Activated B cell treated with CpG ODN at 0.5 μM for 24 hours (primary cell): ENCODE results near the gene GIT1. TPM values are rescaled to one million over a fixed set of nuclear protein-coding genes. Genes with fewer than 3 reads are reported as not detected.

ENCODE experiments used
- ATAC-seq: fragments of 200-7000 bp; cut with Tn5 transposase; one replicate; pipeline ENCODE4 v1.10.0; 2021; ENCODE audit warnings: low read depth, mild to moderate bottlenecking, moderate library complexity
- CTCF ChIA-PET: fragments of 350-600 bp; sonication (Branson Sonifier 250); formaldehyde crosslinking; loops from one replicate; lab custom pipeline; 2021; ENCODE audit warnings: antibody characterized with exemption; lab: Charles Lee
- POLR2A ChIA-PET: fragments of 350-600 bp; sonication (Branson Sonifier 250); formaldehyde crosslinking; loops from one replicate; lab custom pipeline; 2021; ENCODE audit warnings: antibody characterized with exemption; lab: Charles Lee
- DNase-seq: peaks from one replicate; pipeline ENCODE4 v3.0.0; 2022
- H3K27ac Mint-ChIP-seq: one replicate; pipeline ENCODE4 v1.8.0; 2020; ENCODE audit warnings: mixed read lengths
- H3K27me3 Mint-ChIP-seq: one replicate; pipeline ENCODE4 v1.8.0; 2021; ENCODE audit warnings: mixed read lengths
- H3K36me3 Mint-ChIP-seq: one replicate; pipeline ENCODE4 v1.8.0; 2021; ENCODE audit warnings: low read depth, mixed read lengths
- H3K4me1 Mint-ChIP-seq: one replicate; pipeline ENCODE4 v1.8.0; 2021; ENCODE audit warnings: mixed read lengths
- H3K4me3 Mint-ChIP-seq: one replicate; pipeline ENCODE4 v1.8.0; 2020; ENCODE audit warnings: mild to moderate bottlenecking, mixed read lengths
- H3K9me3 Mint-ChIP-seq: one replicate; pipeline ENCODE4 v1.8.0; 2020; ENCODE audit warnings: mixed read lengths
- CTCF ChIP-seq: fragments of 200-600 bp; IDR thresholded peaks from one replicate; pipeline ENCODE4 v1.8.0; 2022; ENCODE audit warnings: antibody characterized with exemption, mild to moderate bottlenecking
- intact Hi-C: fragments of 100-400 bp; cut with micrococcal nuclease; formaldehyde crosslinking; loops from one replicate; pipeline ENCODE4 v1.15.1; 2024
- total RNA-seq: library from RNA; stranded (reverse); gene quantifications from 2 replicates; pipeline ENCODE4 v1.2.3, GENCODE V29; 2022

Gene GIT1
- total RNA-seq, 1 donor from 2014 or later, result 45.3 TPM

DNA sequence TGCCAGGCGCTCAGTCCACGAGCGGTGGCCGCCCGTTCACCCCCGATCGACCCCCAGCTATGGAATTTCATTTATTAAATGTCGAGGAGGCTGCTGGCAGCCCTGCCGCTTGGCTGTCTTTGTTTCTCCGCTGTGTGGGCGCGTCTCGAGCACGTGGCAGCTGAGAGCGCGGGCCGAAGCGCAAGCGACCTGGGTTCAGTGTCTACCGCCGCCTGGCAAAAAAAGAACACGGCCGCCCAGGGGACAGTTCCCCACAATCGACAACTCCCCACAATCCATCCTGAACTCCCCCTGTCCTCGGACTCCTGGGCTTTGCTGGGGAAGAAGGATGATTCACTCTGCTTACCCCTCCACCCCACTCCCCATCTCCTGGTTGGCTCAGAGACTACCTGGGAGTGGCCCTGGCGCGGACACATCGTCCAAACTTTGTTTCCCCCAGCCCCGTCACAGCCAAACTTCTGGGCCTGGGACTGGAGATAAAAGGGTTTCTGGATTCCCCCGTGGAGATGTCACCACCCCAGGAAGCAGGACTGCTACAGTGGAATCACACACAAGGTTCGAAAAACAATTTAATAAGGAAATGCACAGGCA is 1.8 kb upstream of the GIT1 start:
- peaks cover 3% of the 10 kb centered on the region for H3K36me3 Mint-ChIP-seq
- peak overlapping the region; percentile 83 for H3K4me3 Mint-ChIP-seq
- no peak for TF ChIP-seq CTCF
- POLR2A ChIA-PET, result interaction anchor here (0.7 to 3.4 kb wide), 10 partner anchors 11 to 26 kb away, joined by 3 to 32 read pairs (median 5); partner anchors contain the start of gene TP53I13
- no peaks in the 10 kb centered on the region for H3K27me3 Mint-ChIP-seq
- CTCF ChIA-PET, result interaction anchor here (0.6 to 4.3 kb wide), 14 partner anchors 13 to 340 kb away, joined by 3 to 70 read pairs (median 9); partner anchors contain the start of gene SSH2
- DNase-seq, result no peak
- H3K9me3 Mint-ChIP-seq, result no peaks in the 10 kb centered on the region
- peaks cover 59% of the 10 kb centered on the region for H3K4me1 Mint-ChIP-seq
- intact Hi-C loops, result loop anchor here (1.0 to 10.0 kb wide), 4 partner anchors 11 to 636 kb away; partner anchors contain the start of gene PHF12
- H3K27ac Mint-ChIP-seq, result peak overlapping the region; percentile 78
- no peak for ATAC-seq

GRCh38 chr17:29590411-29591145 is 1.1 kb upstream of the GIT1 start:
- intact Hi-C loops, result loop anchor here (1.0 to 10.0 kb wide), 4 partner anchors 10 to 636 kb away; partner anchors contain the start of gene PHF12

DNA sequence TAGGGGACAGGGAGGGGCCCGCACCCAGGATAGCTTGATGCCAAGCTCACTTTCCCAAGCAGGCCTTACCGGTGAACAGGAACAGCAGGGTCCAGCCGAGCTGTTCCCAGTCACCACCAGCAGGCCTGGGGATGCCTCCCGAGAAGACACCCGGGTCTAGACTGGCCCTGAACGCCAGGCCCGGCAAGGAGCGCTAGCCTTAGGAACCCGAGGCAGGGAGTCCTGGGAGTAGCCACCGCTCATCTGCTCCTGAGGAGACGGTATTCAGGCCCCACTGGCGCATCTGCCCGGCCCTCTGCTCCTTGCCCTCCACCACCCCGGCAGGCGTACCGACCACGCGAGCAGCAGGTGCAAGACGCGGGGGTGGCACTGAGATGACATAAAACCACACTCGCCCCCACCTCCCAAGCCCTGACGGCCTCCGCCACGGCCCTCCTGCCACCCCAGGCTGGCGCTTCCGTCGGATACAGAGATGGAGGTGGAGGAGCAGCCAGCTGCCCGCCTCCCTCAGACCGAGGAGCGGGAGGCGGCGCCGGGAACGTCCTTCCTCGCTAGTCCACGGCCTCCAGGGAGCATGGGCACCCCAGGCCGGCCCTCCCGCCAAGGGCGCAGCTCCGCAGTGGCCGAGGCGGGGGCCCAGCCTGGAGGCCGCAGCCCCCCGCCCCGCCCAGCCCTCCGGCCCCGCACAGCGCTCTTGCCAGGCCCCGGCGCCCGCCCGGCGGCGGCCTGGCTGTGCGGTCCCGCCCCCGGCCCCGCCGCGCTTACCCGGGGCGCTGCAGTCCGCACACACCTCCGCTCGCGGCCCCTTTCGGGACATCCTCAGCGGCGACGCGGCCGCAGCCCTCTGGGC is 661 bp downstream of the GIT1 start:
- ChIA-PET POLR2A (interaction anchor here (0.9 to 1.1 kb wide), 3 partner anchors 9 to 172 kb away, joined by 3 to 5 read pairs (median 4); no protein-coding TSS in a partner anchor), CTCF (interaction anchor here (1.5 to 1.8 kb wide), 3 partner anchors 25 to 51 kb away, joined by 3 to 10 read pairs (median 4); no protein-coding TSS in a partner anchor)
- peak overlapping the region; percentile 87 for H3K4me3 Mint-ChIP-seq
- intact Hi-C loops, result loop anchor here (1.0 to 5.0 kb wide), 4 partner anchors 20 to 1234 kb away; partner anchors contain the start of genes CRLF3, SSH2 and TP53I13
- H3K9me3 Mint-ChIP-seq, result no peaks in the 10 kb centered on the region
- TF ChIP-seq CTCF, result no peak
- H3K27me3 Mint-ChIP-seq, result no peaks in the 10 kb centered on the region
- H3K36me3 Mint-ChIP-seq, result peaks cover 3% of the 10 kb centered on the region
- peaks cover 77% of the 10 kb centered on the region for H3K4me1 Mint-ChIP-seq
- ATAC-seq (peak; percentile 4), DNase-seq (no peak)
- H3K27ac Mint-ChIP-seq, result peak overlapping the region; percentile 83

More at GRCh38 chr17:29590411-29591145, 1.1 kb upstream of the GIT1 start:
- Mint-ChIP-seq H3K4me3 (peak overlapping the region; percentile 83), H3K9me3 (no peaks in the 10 kb centered on the region), H3K27ac (peak overlapping the region; percentile 78), H3K27me3 (no peaks in the 10 kb centered on the region), H3K4me1 (peaks cover 65% of the 10 kb centered on the region), H3K36me3 (peaks cover 3% of the 10 kb centered on the region)
- no peak for DNase-seq
- POLR2A ChIA-PET, result interaction anchor here (0.7 to 3.4 kb wide), 8 partner anchors 10 to 27 kb away, joined by 3 to 32 read pairs (median 5); partner anchors contain the start of gene TP53I13
- ATAC-seq, result no peak
- no peak for TF ChIP-seq CTCF
- CTCF ChIA-PET, result interaction anchor here (0.6 to 4.3 kb wide), 11 partner anchors 12 to 340 kb away, joined by 3 to 70 read pairs (median 10); partner anchors contain the start of gene SSH2

DNA sequence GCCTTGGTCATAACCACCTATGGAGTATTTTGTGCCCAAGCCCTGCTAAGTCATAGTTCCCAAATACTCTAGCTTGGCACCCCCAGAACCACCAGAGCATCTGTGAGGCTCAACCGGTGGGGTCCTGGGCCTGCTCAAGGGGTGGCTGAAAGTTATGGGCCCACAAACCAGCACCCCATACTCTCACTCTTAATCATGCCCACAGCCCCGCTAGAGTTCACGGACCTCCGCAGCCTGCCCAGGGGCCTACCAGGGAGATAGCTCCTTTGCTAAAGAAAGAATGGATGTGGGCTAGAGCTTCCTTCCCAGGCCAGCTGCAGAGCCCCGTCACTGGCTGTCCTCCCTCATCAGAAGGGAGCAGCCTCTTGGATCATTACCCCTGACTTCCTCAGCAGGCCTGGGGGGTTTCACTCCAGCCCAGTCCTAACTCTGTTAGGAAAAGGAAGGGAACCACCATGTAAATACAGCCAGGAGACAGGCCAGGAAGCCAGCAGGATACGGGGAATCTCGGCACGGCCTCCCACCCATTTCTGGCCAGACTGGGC is 1.4 kb downstream of the GIT1 start:
- H3K27me3 Mint-ChIP-seq, result no peaks in the 10 kb centered on the region
- POLR2A ChIA-PET, result interaction anchor here (0.9 to 1.1 kb wide), 4 partner anchors 9 to 173 kb away, joined by 3 to 5 read pairs (median 4); no protein-coding TSS in a partner anchor
- DNase-seq (no peak), ATAC-seq (no peak)
- intact Hi-C loops, result loop anchor here (2.0 to 5.0 kb wide), 3 partner anchors 173 to 1234 kb away; partner anchors contain the start of genes CRLF3 and SSH2
- peaks cover 3% of the 10 kb centered on the region for H3K36me3 Mint-ChIP-seq
- peak overlapping the region; percentile 87 for H3K4me3 Mint-ChIP-seq
- CTCF ChIA-PET, result interaction anchor here (1.5 to 1.8 kb wide), 3 partner anchors 25 to 51 kb away, joined by 3 to 10 read pairs (median 4); no protein-coding TSS in a partner anchor
- peaks cover 80% of the 10 kb centered on the region for H3K4me1 Mint-ChIP-seq
- no peaks in the 10 kb centered on the region for H3K9me3 Mint-ChIP-seq
- H3K27ac Mint-ChIP-seq, result peak overlapping the region; percentile 83
- no peak for TF ChIP-seq CTCF
